Sigmoid colon (tissue), 4 donors: ENCODE results near the gene RTTN.

Experiments used
- POLR2A ChIP-seq, 2 donors: fragments of 450-650 bp; IDR thresholded peaks; one replicate each; pipeline ENCODE4 v1.6.1; 2016; ENCODE audit warnings: antibody characterized with exemption in 2 of 2, mild to moderate bottlenecking in 2 of 2, moderate library complexity in 2 of 2
- POLR2AphosphoS5 ChIP-seq, 4 donors: sonication (generic); formaldehyde crosslinking; IDR thresholded peaks; one replicate each; pipeline ENCODE4 v1.6.1; 2017; ENCODE audit warnings: antibody characterized with exemption in 4 of 4
- TF ChIP-seq, protein P1 (sequence below), 4 experiments: fragments of 450-650 bp in 3 of 4; fragments of 200-600 bp in 1 of 4; IDR thresholded peaks; one replicate each; pipeline ENCODE4 v1.5.1; 2016 to 2019; ENCODE audit warnings: antibody characterized with exemption in 4 of 4, mild to moderate bottlenecking in 3 of 4, moderate library complexity in 2 of 4

DNA sequence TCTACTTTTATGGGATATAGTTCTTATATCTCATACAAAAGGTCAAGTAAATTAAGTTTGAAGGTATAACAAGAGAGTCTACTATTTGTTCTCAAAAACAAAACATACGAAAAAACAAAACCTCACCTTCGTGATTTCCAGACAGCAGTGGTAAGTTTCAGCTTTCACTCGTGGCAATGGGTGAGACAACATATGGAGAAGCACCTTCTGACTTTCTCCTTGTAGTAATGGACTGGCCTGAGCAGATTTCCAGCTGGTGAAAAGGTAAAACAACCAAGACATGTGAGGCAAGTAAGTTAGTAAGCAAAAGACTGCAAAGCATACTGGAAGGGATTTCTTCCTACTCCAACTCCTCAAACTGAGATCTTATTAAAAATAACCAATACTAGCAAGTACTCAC, 39.6 kb downstream of the RTTN start:
- TF ChIP-seq, protein P1, sequence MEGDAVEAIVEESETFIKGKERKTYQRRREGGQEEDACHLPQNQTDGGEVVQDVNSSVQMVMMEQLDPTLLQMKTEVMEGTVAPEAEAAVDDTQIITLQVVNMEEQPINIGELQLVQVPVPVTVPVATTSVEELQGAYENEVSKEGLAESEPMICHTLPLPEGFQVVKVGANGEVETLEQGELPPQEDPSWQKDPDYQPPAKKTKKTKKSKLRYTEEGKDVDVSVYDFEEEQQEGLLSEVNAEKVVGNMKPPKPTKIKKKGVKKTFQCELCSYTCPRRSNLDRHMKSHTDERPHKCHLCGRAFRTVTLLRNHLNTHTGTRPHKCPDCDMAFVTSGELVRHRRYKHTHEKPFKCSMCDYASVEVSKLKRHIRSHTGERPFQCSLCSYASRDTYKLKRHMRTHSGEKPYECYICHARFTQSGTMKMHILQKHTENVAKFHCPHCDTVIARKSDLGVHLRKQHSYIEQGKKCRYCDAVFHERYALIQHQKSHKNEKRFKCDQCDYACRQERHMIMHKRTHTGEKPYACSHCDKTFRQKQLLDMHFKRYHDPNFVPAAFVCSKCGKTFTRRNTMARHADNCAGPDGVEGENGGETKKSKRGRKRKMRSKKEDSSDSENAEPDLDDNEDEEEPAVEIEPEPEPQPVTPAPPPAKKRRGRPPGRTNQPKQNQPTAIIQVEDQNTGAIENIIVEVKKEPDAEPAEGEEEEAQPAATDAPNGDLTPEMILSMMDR (IDR thresholded peaks at IDR 0.05), result no peak
- TF ChIP-seq POLR2A (IDR thresholded peaks at IDR 0.05), result no peak
- no peak for TF ChIP-seq POLR2AphosphoS5 (IDR thresholded peaks at IDR 0.05)
